SU-DHL-6 (cell line): Measurements from ENCODE around the gene KCND2.
"Not testable (repeated sequence)": the region's sequence is repeated elsewhere in the genome, so short reads cannot be mapped to it uniquely, and the experiment has no call there.

Experiments used
- EZH2phosphoT487 ChIP-seq: fragments of 200-600 bp; sonication (generic), shearing (Covaris generic); conservative IDR thresholded peaks from 2 replicates; pipeline ENCODE4 v1.6.1; 2018; ENCODE audit warnings: mild to moderate bottlenecking, antibody characterized with exemption, low read length, moderate library complexity, mixed read lengths
- TF ChIP-seq, protein P1 (sequence below): fragments of 200-600 bp; sonication (generic); IDR thresholded peaks from one replicate; pipeline ENCODE4 v1.5.1; 2017; ENCODE audit warnings: antibody characterized with exemption, mild to moderate bottlenecking, low read length, moderate library complexity; ENCODE audit not compliant: insufficient read depth, poor library complexity, severe bottlenecking

DNA sequence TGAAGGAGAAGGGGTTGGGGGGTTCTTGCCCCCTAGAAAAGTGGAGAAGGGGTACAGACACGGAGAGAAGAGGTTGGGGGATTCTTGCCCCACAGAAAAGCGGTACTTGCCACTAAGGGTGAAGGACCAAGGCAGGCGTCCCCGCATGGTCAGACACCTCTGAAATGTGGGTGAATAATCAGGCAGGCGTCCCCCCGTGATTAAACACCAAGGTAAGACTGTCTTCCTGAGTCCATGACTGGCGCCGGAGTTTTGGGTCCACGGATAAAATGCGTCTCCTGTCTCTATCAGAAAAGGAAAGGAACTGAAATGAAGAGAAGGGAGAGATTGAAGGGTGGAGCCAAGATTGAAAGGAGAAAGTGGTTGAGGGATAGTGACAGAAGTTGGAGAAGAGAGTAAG, 508.9 kb downstream of the KCND2 start:
- TF ChIP-seq, protein P1, sequence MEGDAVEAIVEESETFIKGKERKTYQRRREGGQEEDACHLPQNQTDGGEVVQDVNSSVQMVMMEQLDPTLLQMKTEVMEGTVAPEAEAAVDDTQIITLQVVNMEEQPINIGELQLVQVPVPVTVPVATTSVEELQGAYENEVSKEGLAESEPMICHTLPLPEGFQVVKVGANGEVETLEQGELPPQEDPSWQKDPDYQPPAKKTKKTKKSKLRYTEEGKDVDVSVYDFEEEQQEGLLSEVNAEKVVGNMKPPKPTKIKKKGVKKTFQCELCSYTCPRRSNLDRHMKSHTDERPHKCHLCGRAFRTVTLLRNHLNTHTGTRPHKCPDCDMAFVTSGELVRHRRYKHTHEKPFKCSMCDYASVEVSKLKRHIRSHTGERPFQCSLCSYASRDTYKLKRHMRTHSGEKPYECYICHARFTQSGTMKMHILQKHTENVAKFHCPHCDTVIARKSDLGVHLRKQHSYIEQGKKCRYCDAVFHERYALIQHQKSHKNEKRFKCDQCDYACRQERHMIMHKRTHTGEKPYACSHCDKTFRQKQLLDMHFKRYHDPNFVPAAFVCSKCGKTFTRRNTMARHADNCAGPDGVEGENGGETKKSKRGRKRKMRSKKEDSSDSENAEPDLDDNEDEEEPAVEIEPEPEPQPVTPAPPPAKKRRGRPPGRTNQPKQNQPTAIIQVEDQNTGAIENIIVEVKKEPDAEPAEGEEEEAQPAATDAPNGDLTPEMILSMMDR = not testable (repeated sequence)
- TF ChIP-seq EZH2phosphoT487 = not testable (repeated sequence)
